TTC549 (cell line): Measurements from ENCODE around the gene PHLDB1.

ENCODE experiments used
- FAIRE-seq: peaks from 2 replicates; lab custom pipeline; 2012; peaks lifted over from hg19 to GRCh38; lab: Jason Lieb, UNC

PHLDB1 gene

GRCh38 chr11:118688851-118689502, 81.6 kb downstream of the PHLDB1 start:
- no peak for FAIRE-seq

- no peak for FAIRE-seq
Measured at GRCh38 chr11:118689503-118689851, 82.1 kb downstream of the PHLDB1 start.

DNA sequence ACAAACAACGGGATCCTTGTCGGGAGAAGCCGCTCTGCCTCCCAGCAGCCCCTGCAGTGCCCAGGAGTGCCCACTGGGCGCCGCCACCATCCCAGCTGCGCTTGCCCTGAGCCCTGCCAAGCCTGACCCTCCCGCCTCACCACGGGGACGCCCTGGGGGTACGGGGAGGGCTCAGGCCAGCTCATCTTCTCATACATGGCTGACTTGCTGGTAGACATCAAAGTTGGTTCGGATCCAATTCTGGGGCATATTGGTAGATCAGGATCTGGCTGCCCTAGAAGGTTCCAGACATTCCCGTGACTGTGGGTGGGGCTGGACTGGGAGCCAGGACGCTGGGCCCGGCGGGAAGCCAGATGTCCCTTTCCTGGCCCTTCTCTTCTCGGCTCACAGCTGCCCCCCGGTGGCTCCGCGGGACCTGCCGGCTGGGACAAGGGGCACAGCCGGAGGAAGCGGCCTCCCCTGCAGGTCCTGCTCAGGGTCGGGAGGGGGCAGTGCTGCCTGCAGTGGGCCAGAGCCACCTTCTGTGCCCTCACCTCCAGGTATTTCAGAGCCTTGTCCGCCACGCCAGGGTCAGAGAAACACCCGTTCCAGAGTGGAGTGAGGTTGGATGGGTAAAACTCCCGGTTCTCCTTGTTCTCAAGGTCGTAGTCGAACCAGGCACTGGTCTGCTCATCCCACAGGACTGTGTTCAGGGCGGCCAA, 82.6 kb downstream of the PHLDB1 start:
- no peak for FAIRE-seq

DNA sequence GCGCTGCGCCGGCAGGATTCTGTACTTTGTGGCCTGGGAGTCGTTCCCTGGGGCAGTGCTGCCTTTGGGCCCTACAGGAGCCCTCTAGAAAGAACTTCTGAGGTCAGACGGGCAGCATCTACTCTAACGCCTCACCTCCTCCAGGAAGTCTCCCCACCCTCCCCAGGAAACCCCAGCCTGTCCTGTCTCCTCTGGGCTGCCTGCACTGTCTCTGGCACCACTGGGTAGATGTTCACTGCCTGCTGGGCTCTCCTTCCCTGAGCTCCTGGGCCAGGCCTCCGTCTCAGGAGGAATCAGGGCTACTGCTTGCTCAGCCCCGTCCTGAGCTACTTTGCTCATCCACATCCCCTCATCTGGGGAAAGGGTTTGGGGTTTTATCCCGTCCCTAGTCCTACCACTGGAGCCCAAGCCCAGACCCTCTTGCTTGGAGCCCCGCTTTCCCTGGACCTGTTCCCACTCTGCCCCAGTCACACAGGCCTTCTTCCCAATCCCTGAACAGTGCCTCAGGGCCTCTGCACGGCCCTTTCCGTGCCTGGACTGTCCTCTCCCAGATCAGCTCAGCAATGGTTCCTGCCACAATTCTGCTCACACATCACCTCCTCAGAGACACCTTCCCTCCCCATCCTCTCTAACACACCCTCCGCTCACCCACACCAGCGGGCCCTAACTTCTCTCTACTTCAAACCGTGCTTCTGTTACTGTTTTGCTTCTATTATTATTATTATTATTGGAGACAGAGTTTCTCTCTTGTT, 83.3 kb downstream of the PHLDB1 start:
- no peak for FAIRE-seq

- FAIRE-seq: no peak
Measured at GRCh38 chr11:118691926-118692830, 84.8 kb downstream of the PHLDB1 start.

DNA sequence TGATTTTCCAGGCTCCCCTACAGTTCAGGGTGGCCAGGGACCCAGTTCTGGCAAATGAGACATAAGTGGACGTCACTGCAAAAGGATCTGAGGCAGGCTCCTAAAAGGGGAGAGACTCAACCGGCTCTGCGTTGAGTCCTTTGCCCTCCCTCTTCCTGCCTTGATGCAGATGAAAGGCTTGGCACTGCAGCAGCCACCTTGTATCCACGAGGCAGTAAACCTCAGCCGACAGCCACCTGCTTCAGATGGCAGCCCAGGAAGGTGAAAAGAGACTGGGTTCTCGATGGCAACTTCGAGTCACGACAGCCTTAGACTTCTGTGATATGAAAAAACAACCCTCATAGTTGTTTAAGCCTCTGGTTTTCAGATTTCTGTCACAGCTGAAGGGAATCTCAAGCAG, 86.8 kb downstream of the PHLDB1 start:
- no peak for FAIRE-seq

- no peak for FAIRE-seq
Measured at GRCh38 chr11:118694771-118695170, 87.4 kb downstream of the PHLDB1 start.

GRCh38 chr11:118696673-118697226, 89.3 kb downstream of the PHLDB1 start:
- FAIRE-seq: no peak

DNA sequence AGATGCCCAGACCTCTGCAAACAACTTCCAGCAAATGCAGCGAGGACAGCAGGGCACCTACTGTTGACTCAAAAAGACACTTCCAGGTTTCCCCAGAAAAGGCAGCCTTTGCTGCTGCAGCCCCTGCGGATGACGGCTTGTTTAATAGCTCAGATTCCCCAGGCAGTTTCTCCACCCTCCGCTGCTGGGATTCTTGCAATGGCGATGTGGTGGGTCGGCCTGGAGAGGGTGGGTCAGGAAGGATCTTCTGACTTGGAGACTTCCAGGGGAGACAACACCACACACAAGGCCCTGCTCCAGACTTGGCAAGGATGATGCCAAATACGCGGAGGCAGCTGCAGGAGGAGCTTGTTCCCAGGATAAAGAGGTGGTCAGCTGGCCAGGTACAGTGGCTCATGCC, 89.9 kb downstream of the PHLDB1 start:
- no peak for FAIRE-seq

- no peak for FAIRE-seq
Measured at GRCh38 chr11:118699506-118700220, 92.2 kb downstream of the PHLDB1 start.

GRCh38 chr11:118703563-118704106, 96.2 kb downstream of the PHLDB1 start:
- no peak for FAIRE-seq

- no peak for FAIRE-seq
Measured at GRCh38 chr11:118705111-118705741, 97.8 kb downstream of the PHLDB1 start.

GRCh38 chr11:118705791-118706545, 98.6 kb downstream of the PHLDB1 start:
- FAIRE-seq: no peak

GRCh38 chr11:118706546-118706825, 99.1 kb downstream of the PHLDB1 start:
- FAIRE-seq: no peak
